Natural killer cell (primary cell): ENCODE measurements around the gene TRMT61B. TPM values are rescaled to one million over a fixed set of nuclear protein-coding genes. Genes with fewer than 3 reads are reported as not detected.

Experiments used
- ATAC-seq, 3 donors: fragments of 150-1000 bp in 2 of 3; fragments of 200-7000 bp in 1 of 3; cut with Tn5 transposase; 1 replicate in 1 of 3; 2 replicates in 2 of 3; pipeline ENCODE4 v1.10.0; 2021; ENCODE audit warnings: mild to moderate bottlenecking in 2 of 3, moderate library complexity in 2 of 3
- DNase-seq, 2 donors: peaks; one replicate each; pipeline versions ENCODE4 v3.0.0 to v3.0.0-alpha.2; 2013 to 2021; ENCODE audit warnings: mixed read lengths in 1 of 2
- H3K27ac ChIP-seq: one replicate; pipeline ENCODE4 v1.5.1; 2013; ENCODE audit warnings: mild to moderate bottlenecking, low read length
- H3K27me3 ChIP-seq: one replicate; pipeline ENCODE4 v1.6.1; 2013; ENCODE audit warnings: low read length; ENCODE audit not compliant: control insufficient read depth, insufficient read depth
- H3K36me3 ChIP-seq: one replicate; pipeline ENCODE4 v1.6.1; 2013; ENCODE audit warnings: low read length; ENCODE audit not compliant: control insufficient read depth, insufficient read depth
- H3K4me1 ChIP-seq: one replicate; pipeline ENCODE4 v1.6.1; 2013; ENCODE audit warnings: low read length; ENCODE audit not compliant: control insufficient read depth, insufficient read depth
- H3K4me3 ChIP-seq: one replicate; pipeline ENCODE4 v1.5.1; 2013; ENCODE audit warnings: low read length
- H3K9me3 ChIP-seq: one replicate; pipeline ENCODE4 v1.6.1; 2013; ENCODE audit warnings: low read length; ENCODE audit not compliant: control insufficient read depth, insufficient read depth
- H3K27ac Mint-ChIP-seq, 2 donors: one replicate each; pipeline ENCODE4 v1.8.0; 2022; ENCODE audit warnings: mild to moderate bottlenecking in 2 of 2, mixed read lengths in 2 of 2, moderate library complexity in 1 of 2
- H3K27me3 Mint-ChIP-seq, 2 donors: one replicate each; pipeline ENCODE4 v1.8.0; 2022; ENCODE audit warnings: low read depth in 2 of 2, mixed read lengths in 2 of 2
- H3K36me3 Mint-ChIP-seq: one replicate; pipeline ENCODE4 v1.8.0; 2022; ENCODE audit warnings: mixed read lengths
- H3K4me1 Mint-ChIP-seq, 2 donors: one replicate each; pipeline ENCODE4 v1.8.0; 2022; ENCODE audit warnings: mixed read lengths in 2 of 2
- H3K4me3 Mint-ChIP-seq: one replicate; pipeline ENCODE4 v1.8.0; 2022; ENCODE audit warnings: mild to moderate bottlenecking, moderate library complexity, mixed read lengths
- H3K9me3 Mint-ChIP-seq, 2 donors: one replicate each; pipeline ENCODE4 v1.8.0; 2022; ENCODE audit warnings: mixed read lengths in 2 of 2
- WGBS: methylation state at CpG from one replicate; pipeline ENCODE4 v1.1.7; 2013; ENCODE audit warnings: missing lambda C conversion rate; ENCODE audit not compliant: insufficient coverage; 5-methylcytosine and 5-hydroxymethylcytosine counted together
- intact Hi-C: fragments of 100-400 bp; cut with micrococcal nuclease; formaldehyde crosslinking; loops from one replicate; pipeline ENCODE4 v1.14.2; 2022
- total RNA-seq, 4 donors: library from RNA; stranded (reverse); fragments of 120-200 nt in 1 of 4; gene quantifications; one replicate each; pipeline versions ENCODE4 v1.2.3 to v1.2.4, GENCODE V29; 2013 to 2022
- TF ChIP-seq, protein P1 (sequence below): fragments of 200-600 bp; IDR thresholded peaks from one replicate; pipeline ENCODE4 v1.8.0; 2022; ENCODE audit warnings: antibody characterized with exemption

The TRMT61B gene
- total RNA-seq, 3 donors from 2014 or later (not counting 1 experiment from before 2014, with no cell fraction given) = 13.6 to 19.2 (median 18.0) TPM

DNA sequence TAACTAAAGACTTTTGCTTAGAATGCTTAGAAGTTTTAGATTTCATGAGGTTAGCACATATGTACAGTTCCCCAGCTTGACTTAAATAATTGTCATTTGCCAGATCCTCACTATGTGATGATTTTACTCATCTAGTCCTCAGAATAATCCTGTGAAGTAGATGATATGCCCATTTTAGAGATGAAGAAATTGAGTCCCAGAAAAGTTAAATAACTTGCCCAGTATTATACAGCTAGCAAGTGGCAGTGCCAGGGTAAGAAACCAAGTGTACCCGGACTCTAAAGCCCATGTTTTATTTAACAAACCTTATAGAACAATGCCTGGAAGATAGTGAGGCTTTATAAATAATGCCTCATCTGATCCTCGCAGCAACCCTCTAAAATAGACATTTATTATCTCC is 31.1 kb downstream of the TRMT61B start:
- Histone ChIP-seq H3K4me1 (no peaks in the 10 kb centered on the region), H3K4me3 (no peak overlapping the region), H3K9me3 (no peaks in the 10 kb centered on the region), H3K27ac (no peak overlapping the region), H3K36me3 (no peaks in the 10 kb centered on the region), H3K27me3 (no peaks in the 10 kb centered on the region)
- Mint-ChIP-seq H3K4me3 (no peak overlapping the region), H3K9me3 (no peaks in the 10 kb centered on the region), H3K27me3 (no peaks in the 10 kb centered on the region), H3K4me1 (no peaks in the 10 kb centered on the region), H3K36me3 (no peaks in the 10 kb centered on the region), H3K27ac (no peak overlapping the region)
- WGBS = 86% methylated on average over 1 of the region's 2 CpGs
- ATAC-seq = no peak
- TF ChIP-seq, protein P1, sequence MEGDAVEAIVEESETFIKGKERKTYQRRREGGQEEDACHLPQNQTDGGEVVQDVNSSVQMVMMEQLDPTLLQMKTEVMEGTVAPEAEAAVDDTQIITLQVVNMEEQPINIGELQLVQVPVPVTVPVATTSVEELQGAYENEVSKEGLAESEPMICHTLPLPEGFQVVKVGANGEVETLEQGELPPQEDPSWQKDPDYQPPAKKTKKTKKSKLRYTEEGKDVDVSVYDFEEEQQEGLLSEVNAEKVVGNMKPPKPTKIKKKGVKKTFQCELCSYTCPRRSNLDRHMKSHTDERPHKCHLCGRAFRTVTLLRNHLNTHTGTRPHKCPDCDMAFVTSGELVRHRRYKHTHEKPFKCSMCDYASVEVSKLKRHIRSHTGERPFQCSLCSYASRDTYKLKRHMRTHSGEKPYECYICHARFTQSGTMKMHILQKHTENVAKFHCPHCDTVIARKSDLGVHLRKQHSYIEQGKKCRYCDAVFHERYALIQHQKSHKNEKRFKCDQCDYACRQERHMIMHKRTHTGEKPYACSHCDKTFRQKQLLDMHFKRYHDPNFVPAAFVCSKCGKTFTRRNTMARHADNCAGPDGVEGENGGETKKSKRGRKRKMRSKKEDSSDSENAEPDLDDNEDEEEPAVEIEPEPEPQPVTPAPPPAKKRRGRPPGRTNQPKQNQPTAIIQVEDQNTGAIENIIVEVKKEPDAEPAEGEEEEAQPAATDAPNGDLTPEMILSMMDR = no peak
- intact Hi-C loops = no loop called here
- no peak for DNase-seq

- TF ChIP-seq, protein P1 = no peak
- H3K4me1 ChIP-seq = no peaks in the 10 kb centered on the region
- no peak overlapping the region for H3K27ac Mint-ChIP-seq
- H3K36me3 ChIP-seq = no peaks in the 10 kb centered on the region
- H3K9me3 Mint-ChIP-seq = no peaks in the 10 kb centered on the region
- no peak overlapping the region for H3K4me3 Mint-ChIP-seq
- H3K4me1 Mint-ChIP-seq = no peaks in the 10 kb centered on the region
- DNase-seq (no peak), ATAC-seq (no peak)
- intact Hi-C loops = no loop called here
- no peaks in the 10 kb centered on the region for H3K27me3 ChIP-seq
- H3K9me3 ChIP-seq = no peaks in the 10 kb centered on the region
- H3K4me3 ChIP-seq = no peak overlapping the region
- 100% methylated on average over 1 of the region's 2 CpGs for WGBS
- H3K27ac ChIP-seq = no peak overlapping the region
- no peaks in the 10 kb centered on the region for H3K27me3 Mint-ChIP-seq
- no peaks in the 10 kb centered on the region for H3K36me3 Mint-ChIP-seq
Measured at GRCh38 chr2:28835781-28836180, 34.3 kb downstream of the TRMT61B start.

- DNase-seq (no peak), ATAC-seq (no peak)
- intact Hi-C loops = no loop called here
- no peaks in the 10 kb centered on the region for H3K36me3 Mint-ChIP-seq
- Histone ChIP-seq H3K27ac (no peak overlapping the region), H3K36me3 (no peaks in the 10 kb centered on the region), H3K4me3 (no peak overlapping the region), H3K4me1 (no peaks in the 10 kb centered on the region), H3K27me3 (no peaks in the 10 kb centered on the region), H3K9me3 (no peaks in the 10 kb centered on the region)
- no peak overlapping the region for H3K27ac Mint-ChIP-seq
- no CpG with 5 or more reads among the region's 2 CpGs for WGBS
- TF ChIP-seq, protein P1 = no peak
- no peaks in the 10 kb centered on the region for H3K4me1 Mint-ChIP-seq
- H3K4me3 Mint-ChIP-seq = no peak overlapping the region
- H3K9me3 Mint-ChIP-seq = no peaks in the 10 kb centered on the region
- H3K27me3 Mint-ChIP-seq = no peaks in the 10 kb centered on the region
Measured at GRCh38 chr2:28833740-28834470, 36.2 kb downstream of the TRMT61B start.

DNA sequence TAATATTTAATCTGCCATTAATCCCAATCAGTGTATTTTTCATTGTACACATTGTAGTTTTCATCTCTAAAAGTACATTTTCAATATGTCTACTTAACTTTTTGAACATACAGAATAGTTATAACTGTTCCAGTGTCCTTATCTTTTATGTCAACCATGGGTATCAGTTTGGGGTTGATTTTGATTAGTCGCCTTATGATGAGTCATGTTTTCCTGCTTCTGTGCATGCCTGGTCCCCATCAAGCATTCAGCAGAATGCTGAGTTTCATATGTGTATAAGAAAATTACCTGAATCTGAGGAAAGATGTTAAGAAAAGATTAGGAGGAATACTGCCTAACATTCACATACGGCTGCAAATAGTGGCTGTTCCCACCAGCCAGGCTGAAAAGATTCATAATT is 41.7 kb downstream of the TRMT61B start:
- WGBS = 95% methylated on average over 2 of the region's 2 CpGs
- no peaks in the 10 kb centered on the region for H3K27me3 ChIP-seq
- H3K4me1 Mint-ChIP-seq = no peaks in the 10 kb centered on the region
- H3K4me3 Mint-ChIP-seq = no peak overlapping the region
- no peak overlapping the region for H3K4me3 ChIP-seq
- intact Hi-C loops = loop anchor here (10.0 kb wide), 1 partner anchor 186 kb away; no protein-coding TSS in a partner anchor
- ATAC-seq = no peak
- no peak for DNase-seq
- H3K4me1 ChIP-seq = no peaks in the 10 kb centered on the region
- H3K27ac Mint-ChIP-seq = no peak overlapping the region
- no peaks in the 10 kb centered on the region for H3K36me3 Mint-ChIP-seq
- no peaks in the 10 kb centered on the region for H3K36me3 ChIP-seq
- no peaks in the 10 kb centered on the region for H3K9me3 Mint-ChIP-seq
- no peak overlapping the region for H3K27ac ChIP-seq
- H3K9me3 ChIP-seq = no peaks in the 10 kb centered on the region
- H3K27me3 Mint-ChIP-seq = no peaks in the 10 kb centered on the region
- TF ChIP-seq, protein P1 = no peak
